Subcutaneous abdominal adipose tissue (tissue), 5 donors: Measurements from ENCODE around the gene COX8C.
A peak's percentile ranks its signal among the peaks of the same experiment; 100 is the strongest.

ENCODE experiments used
- H3K27ac ChIP-seq: one replicate; pipeline ENCODE4 v1.7.0; 2013; ENCODE audit warnings: low read depth, mild to moderate bottlenecking, inconsistent platforms, low read length, moderate library complexity
- H3K27me3 ChIP-seq, 5 donors: one replicate each; pipeline ENCODE4 v1.7.0; 2013; ENCODE audit warnings: low read length in 5 of 5, inconsistent platforms in 1 of 5; ENCODE audit not compliant: control insufficient read depth in 5 of 5, insufficient read depth in 4 of 5
- H3K36me3 ChIP-seq, 5 donors: one replicate each; pipeline ENCODE4 v1.7.0; 2013; ENCODE audit warnings: low read length in 5 of 5; ENCODE audit not compliant: control insufficient read depth in 5 of 5, insufficient read depth in 5 of 5
- H3K4me1 ChIP-seq, 5 donors: one replicate each; pipeline ENCODE4 v1.7.0; 2013; ENCODE audit warnings: low read length in 5 of 5, mild to moderate bottlenecking in 3 of 5, moderate library complexity in 1 of 5; ENCODE audit not compliant: control insufficient read depth in 5 of 5, insufficient read depth in 5 of 5
- H3K4me3 ChIP-seq, 5 donors: one replicate each; pipeline ENCODE4 v1.7.0; 2013; ENCODE audit warnings: low read length in 5 of 5, low read depth in 1 of 5
- H3K9ac ChIP-seq, 5 donors: one replicate each; pipeline ENCODE4 v1.7.0; 2013; ENCODE audit warnings: low read length in 5 of 5, mild to moderate bottlenecking in 4 of 5, moderate library complexity in 3 of 5
- H3K9me3 ChIP-seq, 5 donors: one replicate each; pipeline ENCODE4 v1.7.0; 2013; ENCODE audit warnings: low read length in 5 of 5; ENCODE audit not compliant: control insufficient read depth in 5 of 5
- donor health status: healthy.
- donor health status: healthy.
- donor health status: healthy.
- donor health status: healthy.
- donor health status: healthy.

COX8C gene

DNA sequence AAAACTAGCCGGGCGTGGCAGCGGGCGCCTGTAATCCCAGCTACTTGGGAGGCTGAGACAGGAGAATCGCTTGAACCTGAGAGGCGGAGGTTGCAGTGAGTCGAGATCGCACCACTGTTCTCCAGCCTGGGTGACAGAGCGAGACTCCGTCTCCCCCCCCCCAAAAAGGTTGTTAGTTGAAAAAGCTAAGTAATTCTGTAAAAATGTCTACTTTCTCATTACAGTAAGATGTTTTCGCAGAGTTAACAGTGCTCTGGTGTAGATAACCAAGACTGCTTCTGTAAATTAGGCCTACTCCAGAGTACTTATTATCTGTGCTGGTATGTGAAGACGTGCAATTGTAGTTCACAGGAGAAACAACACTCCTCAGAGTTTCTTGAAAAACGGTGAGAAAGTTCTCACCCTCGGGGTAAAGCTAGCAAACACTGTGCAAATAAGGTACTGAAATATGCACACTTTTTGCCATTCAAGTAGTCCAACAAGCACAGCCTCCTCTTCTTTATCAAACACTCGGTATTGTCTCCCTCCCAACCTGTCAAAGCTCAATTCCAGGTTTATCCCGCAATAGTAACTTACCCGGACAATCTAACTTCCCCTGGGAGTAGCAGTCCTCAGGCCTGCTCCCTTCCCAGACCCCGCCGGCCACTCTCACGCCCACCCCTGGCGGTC is 15.1 kb upstream of the COX8C start:
- Histone ChIP-seq H3K27ac (peak overlapping the region; percentile 95), H3K27me3 (no peaks in the 10 kb centered on the region), H3K36me3 (no peaks in the 10 kb centered on the region), H3K9me3 (no peaks in the 10 kb centered on the region), H3K9ac (peak overlapping the region; percentile 71 to 93 (median 89)), H3K4me1 (peaks cover 3 to 38% (median 31%) of the 10 kb centered on the region in 5 donors), H3K4me3 (peak overlapping the region; percentile 83 to 92 (median 87))

DNA sequence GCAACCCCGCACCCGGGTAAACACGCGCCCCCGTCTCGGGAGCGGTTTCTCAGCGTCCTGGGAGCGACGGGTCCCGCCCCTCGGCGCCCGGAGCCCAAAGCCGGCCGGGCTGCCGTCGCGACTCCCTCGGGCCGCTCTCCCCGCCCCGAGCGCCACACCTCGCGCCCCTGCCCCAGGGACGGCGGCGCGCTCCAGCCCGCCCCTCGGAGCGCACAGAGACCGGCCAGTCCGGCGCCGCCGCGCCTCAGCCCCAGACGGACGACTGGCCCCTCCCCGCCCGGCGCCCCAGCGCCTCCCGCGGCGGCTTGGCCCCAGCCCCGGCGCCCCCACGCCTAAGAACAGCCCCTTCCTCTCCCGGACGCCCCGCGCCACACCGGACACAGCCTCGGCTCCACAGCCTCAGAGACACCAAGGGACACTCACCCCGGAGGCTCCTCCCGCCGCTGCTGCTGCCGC is 14.6 kb upstream of the COX8C start:
- Histone ChIP-seq H3K27ac (peak overlapping the region; percentile 95), H3K4me3 (peak overlapping the region; percentile 83 to 92 (median 87)), H3K36me3 (no peaks in the 10 kb centered on the region), H3K9ac (peak overlapping the region; percentile 71 to 93 (median 89)), H3K27me3 (no peaks in the 10 kb centered on the region), H3K4me1 (peaks cover 3 to 36% (median 31%) of the 10 kb centered on the region in 5 donors), H3K9me3 (no peaks in the 10 kb centered on the region)

DNA sequence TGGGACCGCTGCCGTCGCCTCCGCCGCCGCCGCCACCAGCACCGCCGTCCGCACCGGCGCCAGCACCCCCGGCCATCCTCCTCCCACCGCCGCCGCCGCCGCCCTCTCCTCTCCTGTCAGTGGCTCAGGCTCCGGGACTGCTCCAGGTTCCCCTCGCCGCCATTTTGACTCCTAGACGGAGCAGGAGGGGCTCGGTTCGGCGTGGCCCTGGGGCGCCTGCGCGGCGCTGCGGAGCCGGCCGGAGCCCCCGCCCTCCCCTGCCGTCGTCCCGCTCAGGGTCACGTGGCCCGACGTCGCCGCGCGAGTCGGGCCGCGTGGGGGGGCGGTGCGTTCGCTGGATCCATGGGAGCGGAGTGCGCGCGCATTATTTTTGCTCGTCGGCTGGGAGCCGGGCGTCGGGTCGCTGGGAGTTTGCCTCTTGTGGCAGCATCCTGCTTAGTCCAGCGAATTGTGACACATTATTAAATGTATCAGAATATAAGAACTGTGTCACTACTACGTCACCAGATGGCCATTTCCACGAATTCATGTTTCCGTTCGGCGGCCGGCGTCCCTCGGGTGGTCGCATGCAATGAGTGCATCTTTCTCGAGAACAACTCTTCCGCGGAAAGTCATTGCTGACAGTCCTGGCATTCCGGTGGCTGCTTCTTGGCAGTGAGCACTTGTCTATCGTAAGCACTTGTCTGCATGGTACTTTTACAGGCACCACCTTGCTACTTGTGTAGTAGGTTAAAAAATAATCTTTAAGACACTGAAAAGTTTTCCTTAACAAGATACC is 13.9 kb upstream of the COX8C start, which contains the start of gene BTBD7:
TSS of gene BTBD7 (minus strand) at position 184 of the 778 bp plus-strand sequence. CDS start 36,985 bp downstream, outside the sequence.
- peak within 1 kb of the TSS; percentile 83 to 96 (median 87) for H3K4me3 ChIP-seq
- H3K4me1 ChIP-seq, result peaks cover 3 to 34% (median 31%) of the 10 kb centered on the region in 5 donors
- no peaks in the 10 kb centered on the region for H3K9me3 ChIP-seq
- H3K27me3 ChIP-seq, result no peaks in the 10 kb centered on the region
- H3K36me3 ChIP-seq, result no peaks in the 10 kb centered on the region
- H3K27ac ChIP-seq, result peak within 1 kb of the TSS; percentile 95
- H3K9ac ChIP-seq, result peak within 1 kb of the TSS; percentile 71 to 93 (median 89)

DNA sequence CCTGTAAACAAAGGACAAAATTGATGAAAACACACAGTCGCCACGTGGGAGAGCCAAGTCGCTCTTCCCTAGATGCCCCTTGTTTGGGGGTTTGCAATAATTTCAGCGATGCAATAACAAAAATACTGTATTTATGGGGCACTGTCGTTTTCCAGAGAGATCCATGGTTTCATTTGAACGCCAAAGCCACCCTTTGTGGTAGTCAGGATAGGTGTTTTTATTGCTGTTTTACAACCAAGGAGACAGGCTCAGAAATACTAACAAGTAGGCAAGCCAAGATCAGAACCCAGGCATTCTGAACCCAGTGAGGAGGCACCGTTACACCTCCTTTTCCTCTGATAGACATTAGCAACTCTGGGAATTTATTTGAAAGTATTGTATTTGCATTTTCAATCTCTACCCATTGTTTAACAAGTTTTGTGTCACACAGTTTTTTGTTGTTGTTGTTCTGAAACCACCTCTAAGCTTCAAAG is 13.3 kb upstream of the COX8C start:
- peak overlapping the region; percentile 32 to 90 (median 88) for H3K9ac ChIP-seq
- no peaks in the 10 kb centered on the region for H3K9me3 ChIP-seq
- peaks cover 3 to 34% (median 31%) of the 10 kb centered on the region in 5 donors for H3K4me1 ChIP-seq
- H3K27me3 ChIP-seq, result no peaks in the 10 kb centered on the region
- H3K4me3 ChIP-seq, result peak overlapping the region; percentile 83 to 96 (median 87)
- peak overlapping the region; percentile 95 for H3K27ac ChIP-seq
- no peaks in the 10 kb centered on the region for H3K36me3 ChIP-seq

DNA sequence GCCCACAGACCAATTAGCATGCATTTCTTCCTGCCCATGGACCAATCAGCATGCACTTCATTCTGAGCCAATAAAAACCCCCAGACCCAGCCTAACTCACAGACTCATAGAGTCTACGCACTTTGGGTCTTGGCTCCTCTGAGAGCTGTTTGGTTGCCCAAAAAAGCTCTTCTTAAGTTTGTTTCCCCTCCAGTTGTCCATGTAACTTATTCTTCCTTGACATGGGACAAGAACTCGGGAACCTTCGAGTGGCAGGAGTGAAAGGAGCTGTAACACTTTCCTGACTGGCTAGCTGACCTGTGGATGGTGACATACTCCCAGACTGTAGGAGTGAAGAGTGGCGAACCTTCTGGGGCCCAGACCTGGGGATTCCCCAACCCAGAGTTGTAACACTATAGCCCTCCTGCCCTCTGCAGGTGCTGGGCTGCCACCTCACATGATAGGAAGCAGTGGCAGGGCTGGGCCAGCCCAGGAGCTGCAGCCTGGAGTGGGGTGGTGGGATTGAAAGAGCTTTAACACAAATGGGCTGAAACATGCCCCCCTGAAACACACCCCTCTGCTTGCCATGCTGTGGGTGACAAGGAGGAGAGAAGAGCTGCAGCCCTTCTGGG is 9.7 kb upstream of the COX8C start:
- Histone ChIP-seq H3K27me3 (no peaks in the 10 kb centered on the region), H3K4me1 (peaks cover 0 to 12% (median 10%) of the 10 kb centered on the region in 5 donors), H3K36me3 (no peaks in the 10 kb centered on the region), H3K27ac (no peak overlapping the region), H3K4me3 (no peak overlapping the region), H3K9me3 (no peaks in the 10 kb centered on the region), H3K9ac (no peak overlapping the region)

DNA sequence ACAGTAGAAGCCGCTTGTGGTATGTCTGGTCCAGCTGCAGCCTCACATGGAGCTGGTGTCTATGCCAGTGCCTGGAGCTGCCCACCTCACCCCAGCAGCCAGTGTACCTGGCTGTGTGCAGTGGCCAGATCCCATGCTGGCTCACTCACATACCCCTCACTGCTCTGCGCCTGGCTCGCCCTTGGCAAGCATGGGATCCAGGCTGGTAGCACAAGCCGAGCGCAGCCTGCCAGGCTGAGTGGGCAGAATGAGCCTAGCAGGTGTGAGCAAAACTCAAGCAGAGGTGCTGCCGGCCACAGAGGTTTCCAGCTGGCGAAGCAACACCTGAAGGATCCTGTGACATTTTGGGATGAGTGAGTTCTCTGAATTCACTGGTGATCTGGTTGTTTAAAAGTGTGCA is 9.1 kb upstream of the COX8C start:
- no peaks in the 10 kb centered on the region for H3K27me3 ChIP-seq
- H3K27ac ChIP-seq, result no peak overlapping the region
- H3K36me3 ChIP-seq, result no peaks in the 10 kb centered on the region
- H3K9me3 ChIP-seq, result no peaks in the 10 kb centered on the region
- no peak overlapping the region for H3K9ac ChIP-seq
- H3K4me1 ChIP-seq, result peaks cover 0 to 12% (median 10%) of the 10 kb centered on the region in 5 donors
- no peak overlapping the region for H3K4me3 ChIP-seq

DNA sequence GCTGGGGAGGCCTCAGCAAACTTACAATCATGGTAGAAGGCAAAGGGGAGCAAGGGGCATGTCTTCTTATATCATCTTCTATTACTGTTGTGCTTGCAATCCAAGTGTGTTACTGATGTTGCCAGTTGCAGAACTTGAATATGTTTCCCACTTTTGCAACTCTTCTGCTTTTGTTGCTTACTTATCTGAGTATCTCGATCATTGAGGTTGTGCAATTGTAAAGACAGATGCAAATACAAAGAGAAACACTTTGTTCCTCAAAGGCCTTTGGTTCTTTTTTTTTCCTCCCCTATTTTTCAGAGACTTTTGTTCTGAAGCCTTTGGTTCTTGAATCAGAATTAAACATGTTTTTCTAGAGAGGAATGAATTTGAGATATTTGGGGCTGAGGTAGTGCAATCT is 3.7 kb upstream of the COX8C start:
- H3K9ac ChIP-seq, result no peak overlapping the region
- no peak overlapping the region for H3K4me3 ChIP-seq
- H3K27me3 ChIP-seq, result no peaks in the 10 kb centered on the region
- H3K9me3 ChIP-seq, result no peaks in the 10 kb centered on the region
- H3K36me3 ChIP-seq, result no peaks in the 10 kb centered on the region
- no peak overlapping the region for H3K27ac ChIP-seq
- H3K4me1 ChIP-seq, result no peaks in the 10 kb centered on the region

DNA sequence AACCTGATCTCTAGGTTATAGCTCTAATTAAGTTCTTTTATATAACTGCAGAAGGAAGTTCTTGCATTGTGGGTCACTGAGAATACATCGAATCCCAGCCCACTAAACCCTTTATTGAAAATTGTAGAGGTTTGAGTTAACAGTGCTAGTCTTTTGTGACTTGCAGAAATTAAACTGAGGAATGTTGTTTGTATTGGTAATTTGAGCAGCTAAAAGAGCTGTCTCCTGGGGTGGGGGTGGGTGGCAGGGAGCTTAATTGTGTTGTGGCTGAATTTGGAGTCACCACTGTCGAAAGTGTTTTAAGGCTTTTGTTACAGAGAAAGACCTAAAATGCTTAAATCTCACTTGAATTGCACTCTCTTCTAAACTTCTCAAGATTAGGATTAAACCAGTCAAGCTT is 3.2 kb upstream of the COX8C start:
- no peaks in the 10 kb centered on the region for H3K36me3 ChIP-seq
- H3K9me3 ChIP-seq, result no peaks in the 10 kb centered on the region
- H3K27me3 ChIP-seq, result no peaks in the 10 kb centered on the region
- no peak overlapping the region for H3K4me3 ChIP-seq
- no peak overlapping the region for H3K9ac ChIP-seq
- no peaks in the 10 kb centered on the region for H3K4me1 ChIP-seq
- no peak overlapping the region for H3K27ac ChIP-seq

DNA sequence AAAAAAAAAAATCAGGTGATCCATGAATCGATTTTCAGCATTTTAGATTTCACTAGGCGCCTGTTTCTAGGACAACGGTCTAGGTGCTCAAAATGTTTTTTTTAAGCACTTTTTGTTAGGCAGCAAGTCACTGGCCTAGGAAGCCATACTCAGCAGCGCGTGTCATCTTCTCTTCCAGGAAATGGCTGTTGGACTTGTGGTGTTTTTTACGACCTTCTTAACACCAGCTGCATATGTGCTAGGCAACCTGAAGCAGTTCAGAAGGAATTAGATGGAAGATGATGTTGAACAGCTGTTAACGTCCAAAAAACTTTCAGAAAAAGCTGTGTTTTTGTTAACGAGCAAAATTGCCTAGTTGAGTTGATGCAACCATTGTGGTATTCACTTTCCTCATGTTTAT is 868 bp downstream of the COX8C start:
- Histone ChIP-seq H3K4me1 (no peaks in the 10 kb centered on the region), H3K27ac (no peak overlapping the region), H3K36me3 (no peaks in the 10 kb centered on the region), H3K4me3 (no peak overlapping the region), H3K27me3 (no peaks in the 10 kb centered on the region), H3K9me3 (no peaks in the 10 kb centered on the region), H3K9ac (no peak overlapping the region)

DNA sequence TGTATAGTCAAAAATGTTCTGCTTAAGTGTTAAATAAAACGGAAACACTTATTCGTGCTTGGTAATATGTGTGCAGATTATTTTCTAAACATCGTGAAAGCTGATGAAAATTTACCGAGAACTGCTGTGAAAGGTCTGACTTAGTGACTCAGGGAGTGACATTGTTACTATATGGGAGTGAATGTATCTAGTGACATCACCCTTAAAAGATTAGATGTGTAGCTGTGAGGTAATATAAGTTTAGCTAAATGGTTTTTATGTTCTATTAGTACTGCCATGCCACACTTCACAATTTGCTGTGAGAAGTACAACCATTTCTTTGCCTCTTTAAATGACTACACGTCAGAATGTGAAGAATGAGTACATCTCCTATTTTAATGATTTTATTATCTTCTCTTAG is 1.3 kb downstream of the COX8C start:
- no peak overlapping the region for H3K27ac ChIP-seq
- H3K9ac ChIP-seq, result no peak overlapping the region
- H3K9me3 ChIP-seq, result no peaks in the 10 kb centered on the region
- no peak overlapping the region for H3K4me3 ChIP-seq
- H3K27me3 ChIP-seq, result no peaks in the 10 kb centered on the region
- no peaks in the 10 kb centered on the region for H3K4me1 ChIP-seq
- H3K36me3 ChIP-seq, result no peaks in the 10 kb centered on the region
